Kidney (tissue), 14 donors: ENCODE data around the gene RASAL2. TPM values are rescaled to one million over a fixed set of nuclear protein-coding genes. Genes with fewer than 3 reads are reported as not detected.

Experiments used
- DNase-seq, 5 donors: peaks; one replicate each; pipeline ENCODE4 v3.0.0-alpha.2; 2013 to 2020
- FAIRE-seq: peaks from 2 replicates; lab custom pipeline; 2012; peaks lifted over from hg19 to GRCh38; lab: Jason Lieb, UNC
- H3K27ac ChIP-seq, 2 donors: one replicate each; pipeline ENCODE4 v1.7.0; 2013; ENCODE audit warnings: low read depth in 2 of 2, low read length in 2 of 2, inconsistent platforms in 1 of 2
- H3K27me3 ChIP-seq: one replicate; pipeline ENCODE4 v1.7.1; 2013; ENCODE audit warnings: low read length, inconsistent platforms; ENCODE audit not compliant: control insufficient read depth, insufficient read depth
- H3K36me3 ChIP-seq, 3 donors: one replicate each; pipeline versions ENCODE4 v1.7.0 to v1.7.1; 2013; ENCODE audit warnings: low read length in 3 of 3, control low read depth in 1 of 3, inconsistent platforms in 1 of 3; ENCODE audit not compliant: insufficient read depth in 3 of 3, control insufficient read depth in 2 of 3
- H3K4me1 ChIP-seq, 3 donors: one replicate each; pipeline versions ENCODE4 v1.7.0 to v1.7.1; 2013; ENCODE audit warnings: low read length in 3 of 3, inconsistent platforms in 1 of 3, low read depth in 1 of 3; ENCODE audit not compliant: control insufficient read depth in 2 of 3, insufficient read depth in 2 of 3
- H3K4me3 ChIP-seq, 3 donors: one replicate each; pipeline versions ENCODE4 v1.7.0 to v1.8.1; 2013; ENCODE audit warnings: low read length in 3 of 3, control low read depth in 1 of 3, inconsistent platforms in 1 of 3
- H3K9ac ChIP-seq, 3 donors: one replicate each; pipeline versions ENCODE4 v1.7.0 to v1.7.1; 2013; ENCODE audit warnings: low read length in 3 of 3, control low read depth in 1 of 3, inconsistent platforms in 1 of 3
- H3K9me3 ChIP-seq, 3 donors: one replicate each; pipeline versions ENCODE4 v1.7.0 to v1.7.1; 2013; ENCODE audit warnings: low read length in 3 of 3, control low read depth in 1 of 3, inconsistent platforms in 1 of 3; ENCODE audit not compliant: control insufficient read depth in 2 of 3, insufficient read depth in 1 of 3
- intact Hi-C: fragments of 100-400 bp; cut with DNase I; formaldehyde crosslinking; loops from one replicate; pipeline ENCODE4 v1.11.1; 2022
- polyA plus RNA-seq: library from polyadenylated mRNA; stranded (reverse); fragments of 350-450 nt; fragmentation: Illumina TruSeq; extraction: RNeasy Lipid Tissue Mini Kit (QIAGEN cat#74804); gene quantifications from one replicate; pipeline ENCODE4 v1.2.3, GENCODE V29; 2014; ENCODE audit warnings: low read depth, low replicate concordance; ENCODE audit not compliant: insufficient read depth
- total RNA-seq: library from RNA; stranded (reverse); fragmentation: NEBNext Ultra II Directional; extraction: Animal tissue kit (Norgen Biotek cat#: 25700); gene quantifications from one replicate; pipeline ENCODE4 v1.2.1, GENCODE V29; 2021
- TF ChIP-seq, protein P1 (sequence below): IDR thresholded peaks from 3 replicates; pipeline ENCODE4 v1.5.1; 2012; ENCODE audit warnings: mild to moderate bottlenecking, moderate library complexity, borderline replicate concordance; ENCODE audit not compliant: insufficient read depth; ENCODE audit errors: extremely low read depth
- donor health status: control.
- donor health status: control.
- donor health status: control.
- donor health status: control.
- donor health status: control.
- donor health status: DM: yes; HTN: yes; CAD: no.
- donor health status: Normal renal cell carcinoma (clear cell type).

RASAL2 gene
- total and polyA plus RNA-seq, 2 donors from 2014 or later: 2.2 to 26.5 TPM

DNA sequence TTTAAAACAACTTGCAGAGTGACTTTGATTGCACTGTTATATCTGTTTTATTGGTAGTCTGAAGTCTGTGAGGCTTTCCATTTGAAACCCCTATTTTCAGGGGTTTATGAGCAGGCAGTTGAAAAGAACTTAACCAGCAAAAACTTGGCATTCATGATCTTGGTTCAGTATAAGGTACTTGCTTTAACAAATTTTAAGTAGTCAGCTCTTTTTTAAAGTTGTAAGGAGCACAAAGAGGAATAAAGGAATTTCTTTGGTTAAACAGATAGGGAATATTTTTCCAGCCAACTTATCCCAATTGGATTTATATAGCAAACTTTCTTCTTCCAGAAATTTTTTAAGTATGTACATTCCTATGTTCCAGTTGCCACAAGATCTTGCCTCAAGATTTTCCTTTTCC lies 138.2 kb downstream of the RASAL2 start:
- no peak for FAIRE-seq
- Histone ChIP-seq H3K27me3 (no peaks in the 10 kb centered on the region), H3K9ac (no peak overlapping the region)

DNA sequence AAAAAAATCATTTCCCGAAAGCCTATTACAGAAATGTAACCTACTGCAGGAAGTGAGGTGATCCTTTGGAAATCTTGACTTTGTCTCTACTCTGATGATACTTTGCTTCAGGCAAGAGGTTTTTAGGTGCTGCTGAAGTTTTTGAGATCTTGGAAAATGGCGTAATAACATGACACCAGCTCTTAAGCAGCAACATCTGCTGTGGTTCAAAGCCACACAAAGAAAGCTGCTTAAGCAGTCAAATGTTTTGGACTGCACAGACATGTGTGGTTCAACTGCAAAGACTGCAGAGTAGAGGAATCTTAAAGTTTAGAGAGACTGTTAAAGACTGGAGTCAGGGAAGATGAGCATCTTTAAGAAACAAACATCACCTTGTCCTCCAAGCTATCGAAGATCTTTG lies 139.0 kb downstream of the RASAL2 start:
- TF ChIP-seq, protein P1, sequence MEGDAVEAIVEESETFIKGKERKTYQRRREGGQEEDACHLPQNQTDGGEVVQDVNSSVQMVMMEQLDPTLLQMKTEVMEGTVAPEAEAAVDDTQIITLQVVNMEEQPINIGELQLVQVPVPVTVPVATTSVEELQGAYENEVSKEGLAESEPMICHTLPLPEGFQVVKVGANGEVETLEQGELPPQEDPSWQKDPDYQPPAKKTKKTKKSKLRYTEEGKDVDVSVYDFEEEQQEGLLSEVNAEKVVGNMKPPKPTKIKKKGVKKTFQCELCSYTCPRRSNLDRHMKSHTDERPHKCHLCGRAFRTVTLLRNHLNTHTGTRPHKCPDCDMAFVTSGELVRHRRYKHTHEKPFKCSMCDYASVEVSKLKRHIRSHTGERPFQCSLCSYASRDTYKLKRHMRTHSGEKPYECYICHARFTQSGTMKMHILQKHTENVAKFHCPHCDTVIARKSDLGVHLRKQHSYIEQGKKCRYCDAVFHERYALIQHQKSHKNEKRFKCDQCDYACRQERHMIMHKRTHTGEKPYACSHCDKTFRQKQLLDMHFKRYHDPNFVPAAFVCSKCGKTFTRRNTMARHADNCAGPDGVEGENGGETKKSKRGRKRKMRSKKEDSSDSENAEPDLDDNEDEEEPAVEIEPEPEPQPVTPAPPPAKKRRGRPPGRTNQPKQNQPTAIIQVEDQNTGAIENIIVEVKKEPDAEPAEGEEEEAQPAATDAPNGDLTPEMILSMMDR: no peak
- no peaks in the 10 kb centered on the region for H3K9me3 ChIP-seq
- FAIRE-seq: no peak
- no peaks in the 10 kb centered on the region for H3K27me3 ChIP-seq
- intact Hi-C loops: no loop called here
- DNase-seq: no peak
- no peaks in the 10 kb centered on the region for H3K4me1 ChIP-seq
- H3K9ac ChIP-seq: no peak overlapping the region
- H3K36me3 ChIP-seq: no peaks in the 10 kb centered on the region
- no peak overlapping the region for H3K27ac ChIP-seq
- no peak overlapping the region for H3K4me3 ChIP-seq

More for the DNA sequence above, 138.2 kb downstream of the RASAL2 start:
- TF ChIP-seq, protein P1: no peak
- no peak for DNase-seq
- Histone ChIP-seq H3K36me3 (no peaks in the 10 kb centered on the region), H3K9me3 (no peaks in the 10 kb centered on the region), H3K27ac (no peak overlapping the region), H3K4me3 (no peak overlapping the region), H3K4me1 (no peaks in the 10 kb centered on the region)
- intact Hi-C loops: no loop called here

DNA sequence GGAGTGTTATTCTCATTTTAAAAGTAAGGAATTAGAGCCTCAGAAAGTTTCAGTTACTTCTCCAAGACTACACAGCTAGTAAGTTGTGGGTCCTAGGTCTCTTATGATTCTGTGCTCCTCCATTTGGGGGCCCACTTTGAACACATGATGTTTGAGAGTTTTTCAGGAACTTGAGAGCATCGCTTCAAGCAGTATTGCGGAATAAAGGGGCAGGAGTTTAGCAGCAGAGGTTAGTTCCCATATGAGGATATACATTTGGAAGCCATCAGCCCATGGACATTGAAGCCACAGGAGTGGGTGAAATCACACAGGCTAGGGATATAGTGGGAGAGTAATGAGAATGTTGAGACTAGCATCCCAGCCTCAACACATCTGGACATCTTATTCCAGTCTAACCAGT lies 143.2 kb downstream of the RASAL2 start:
- TF ChIP-seq, protein P1: no peak
- no peak overlapping the region for H3K9ac ChIP-seq
- no peak for FAIRE-seq
- DNase-seq: no peak
- no peaks in the 10 kb centered on the region for H3K9me3 ChIP-seq
- H3K4me1 ChIP-seq: no peaks in the 10 kb centered on the region
- no peaks in the 10 kb centered on the region for H3K27me3 ChIP-seq
- no peak overlapping the region for H3K4me3 ChIP-seq
- no peak overlapping the region for H3K27ac ChIP-seq
- no peaks in the 10 kb centered on the region for H3K36me3 ChIP-seq
- intact Hi-C loops: no loop called here
